K562 (cell line): ENCODE data around the gene GNRHR. TPM values are rescaled to one million over a fixed set of nuclear protein-coding genes. Genes with fewer than 3 reads are reported as not detected.
A peak's percentile ranks its signal among the peaks of the same experiment; 100 is the strongest.

ENCODE experiments used
- EWSR1 ChIP-seq: fragments of 450-650 bp; IDR thresholded peaks from 2 replicates; pipeline ENCODE4 v1.6.1; 2018; ENCODE audit warnings: borderline replicate concordance, mild to moderate bottlenecking, low read depth, moderate library complexity; ENCODE audit not compliant: partially characterized antibody
- GATAD2B ChIP-seq: fragments of 450-650 bp; IDR thresholded peaks from 2 replicates; pipeline ENCODE4 v1.6.1; 2017; ENCODE audit warnings: mild to moderate bottlenecking, borderline replicate concordance
- HDAC8 ChIP-seq: fragments of 450-650 bp; IDR thresholded peaks from 2 replicates; pipeline ENCODE4 v1.6.1; 2016; ENCODE audit warnings: mild to moderate bottlenecking, missing genetic modification characterization, moderate library complexity, missing compliant biosample characterization
- MAZ ChIP-seq, 2 experiments: fragments of 450-650 bp in 1 of 2; sonication (generic) in 1 of 2; formaldehyde crosslinking; IDR thresholded peaks in 1 of 2; conservative IDR thresholded peaks in 1 of 2; 2 replicates each; pipeline versions ENCODE4 v1.4.0 to v1.5.0; 2020; ENCODE audit warnings: mild to moderate bottlenecking in 1 of 2, missing genetic modification reagents in 1 of 2
- RFX7 ChIP-seq: fragments of 250-450 bp; sonication (Bioruptor Pico); IDR thresholded peaks from 2 replicates; pipeline ENCODE4 v1.5.1; 2021; ENCODE audit warnings: mild to moderate bottlenecking
- SIRT6 ChIP-seq: IDR thresholded peaks from one replicate; pipeline ENCODE4 v1.6.1; 2012; ENCODE audit warnings: low read depth, mild to moderate bottlenecking, control low read depth, inconsistent platforms, low read length, moderate library complexity
- TAL1 ChIP-seq: fragments of 450-650 bp; IDR thresholded peaks from 2 replicates; pipeline ENCODE4 v1.6.1; 2016; ENCODE audit warnings: mild to moderate bottlenecking
- TCF3 ChIP-seq: sonication (generic); formaldehyde crosslinking; IDR thresholded peaks from 2 replicates; pipeline ENCODE4 v1.4.0; 2020; ENCODE audit warnings: mild to moderate bottlenecking, missing genetic modification reagents
- TCF7L2 ChIP-seq: fragments of 150-350 bp; IDR thresholded peaks from 2 replicates; pipeline ENCODE4 v1.6.1; 2016; ENCODE audit warnings: low read depth, mild to moderate bottlenecking, low read length, moderate library complexity
- WHSC1 ChIP-seq: IDR thresholded peaks from one replicate; pipeline ENCODE4 v1.6.1; 2012; ENCODE audit warnings: low read length, control low read depth, inconsistent platforms
- YY1 ChIP-seq, 3 experiments: IDR thresholded peaks; 2 replicates each; pipeline ENCODE4 v1.6.1; 2011; ENCODE audit warnings: low read length in 2 of 3, mild to moderate bottlenecking in 2 of 3, moderate library complexity in 2 of 3, borderline replicate concordance in 1 of 3, control low read depth in 1 of 3, low read depth in 1 of 3; ENCODE audit not compliant: insufficient read depth in 3 of 3, insufficient replicate concordance in 2 of 3, control insufficient read depth in 1 of 3, insufficient read length in 1 of 3; ENCODE audit errors: extremely low read depth in 1 of 3
- ZFP30 ChIP-seq: fragments of 250-450 bp; sonication (Bioruptor Pico); IDR thresholded peaks from 2 replicates; pipeline ENCODE4 v1.8.0; 2022; ENCODE audit warnings: moderate library complexity, mild to moderate bottlenecking, inconsistent platforms, borderline replicate concordance
- polyA plus RNA-seq, 8 experiments: library from polyadenylated mRNA; depleted of rRNA in 4 of 8; stranded (reverse) in 5 of 8; unstranded in 3 of 8; fragments of >200 nt; fragmentation: Nextera tagmentation in 2 of 8; fragmentation: Illumina TruSeq in 1 of 8; extraction: Ambion mirVana in 2 of 8; extraction: Trizol in 1 of 8; gene quantifications; 2 replicates each; pipeline versions ENCODE4 v1.2.1 to v1.2.3, GENCODE V29; 2011 to 2014; ENCODE audit warnings: inconsistent platforms in 1 of 8, missing spikeins in 1 of 8
- total RNA-seq, 7 experiments: library from RNA; depleted of rRNA in 6 of 7; stranded (reverse); fragments of >200 nt in 6 of 7; fragmentation: Illumina TruSeq in 2 of 7; extraction: Trizol in 2 of 7; gene quantifications; 2 replicates each; pipeline versions ENCODE4 v1.2.1 to v1.2.3, GENCODE V29; 2011 to 2021; ENCODE audit warnings: low replicate concordance in 1 of 7
- TF ChIP-seq, protein P1 (sequence below): sonication (generic); formaldehyde crosslinking; IDR thresholded peaks from 2 replicates; pipeline ENCODE4 v1.8.1; 2023; ENCODE audit warnings: mild to moderate bottlenecking, missing genetic modification reagents
- TF ChIP-seq, protein P2 (sequence below): fragments of 250-450 bp; sonication (Bioruptor Pico); IDR thresholded peaks from 2 replicates; pipeline ENCODE4 v1.4.0; 2020; ENCODE audit warnings: mild to moderate bottlenecking, moderate library complexity
- TF ChIP-seq, protein P3 (sequence below), 2 experiments: fragments of 450-650 bp; IDR thresholded peaks; 2 replicates each; pipeline ENCODE4 v1.6.1; 2016

Gene GNRHR
- total and polyA plus RNA-seq, 9 of the 15 experiments (the other 6 are each of a cell fraction or from before 2014, with no cell fraction given), result 0.06 to 0.13 TPM; not detected in 7

DNA sequence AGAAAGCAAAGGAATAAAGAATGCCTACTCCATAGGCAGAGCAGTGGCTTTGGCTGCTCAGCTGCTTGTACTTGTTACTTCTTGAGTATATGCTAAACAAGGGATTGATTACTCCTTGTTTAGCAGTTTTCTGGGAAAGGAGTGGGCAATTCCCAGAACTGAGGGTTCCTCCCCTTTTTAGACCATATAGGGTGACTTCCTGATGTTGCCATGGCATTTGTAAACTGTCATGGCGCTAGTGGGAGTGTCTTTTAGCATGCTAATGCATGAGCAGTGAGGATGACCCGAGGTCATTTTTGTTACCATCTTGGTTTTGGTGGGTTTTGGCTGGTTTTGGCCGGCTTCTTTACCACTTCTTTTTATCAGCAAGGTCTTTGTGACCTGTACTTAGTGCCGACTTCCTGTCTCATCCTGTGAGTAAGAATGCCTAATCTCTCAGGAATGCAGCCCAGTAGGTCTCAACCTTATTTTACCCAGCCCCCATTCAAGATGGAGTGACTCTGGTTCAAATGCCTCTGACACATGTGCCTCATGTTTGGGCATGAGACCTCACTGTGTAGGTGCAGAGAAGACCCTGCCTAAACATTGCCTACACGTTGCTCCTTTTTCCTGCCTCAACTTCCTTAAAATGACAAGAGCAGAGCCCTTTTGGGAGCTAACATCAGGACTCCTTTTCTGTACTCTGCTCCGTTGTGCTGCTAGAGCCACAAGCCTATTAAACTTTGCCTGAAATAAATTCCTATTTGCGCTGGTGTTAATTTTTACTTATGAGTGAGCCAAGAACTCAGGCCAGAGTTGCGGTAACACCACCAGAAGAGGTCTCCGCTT, 32.2 kb downstream of the GNRHR start (continued):
- TF ChIP-seq RFX7 (CRISPR knock-in tag), result peak; percentile 100
- TF ChIP-seq, protein P1, sequence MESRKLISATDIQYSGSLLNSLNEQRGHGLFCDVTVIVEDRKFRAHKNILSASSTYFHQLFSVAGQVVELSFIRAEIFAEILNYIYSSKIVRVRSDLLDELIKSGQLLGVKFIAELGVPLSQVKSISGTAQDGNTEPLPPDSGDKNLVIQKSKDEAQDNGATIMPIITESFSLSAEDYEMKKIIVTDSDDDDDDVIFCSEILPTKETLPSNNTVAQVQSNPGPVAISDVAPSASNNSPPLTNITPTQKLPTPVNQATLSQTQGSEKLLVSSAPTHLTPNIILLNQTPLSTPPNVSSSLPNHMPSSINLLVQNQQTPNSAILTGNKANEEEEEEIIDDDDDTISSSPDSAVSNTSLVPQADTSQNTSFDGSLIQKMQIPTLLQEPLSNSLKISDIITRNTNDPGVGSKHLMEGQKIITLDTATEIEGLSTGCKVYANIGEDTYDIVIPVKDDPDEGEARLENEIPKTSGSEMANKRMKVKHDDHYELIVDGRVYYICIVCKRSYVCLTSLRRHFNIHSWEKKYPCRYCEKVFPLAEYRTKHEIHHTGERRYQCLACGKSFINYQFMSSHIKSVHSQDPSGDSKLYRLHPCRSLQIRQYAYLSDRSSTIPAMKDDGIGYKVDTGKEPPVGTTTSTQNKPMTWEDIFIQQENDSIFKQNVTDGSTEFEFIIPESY (CRISPR knock-in tag), result no peak
- TF ChIP-seq HDAC8, result peak; percentile 100
- TF ChIP-seq TCF7L2, result no peak
- TF ChIP-seq SIRT6, result no peak
- TF ChIP-seq MAZ (CRISPR knock-in tag; conservative IDR thresholded peaks at IDR 0.05 in 1 of 2, IDR thresholded peaks at IDR 0.05 in 1 of 2), result peak; percentile 21 to 100; a peak in 3 of 4 replicates
- TF ChIP-seq TCF3, result no peak
- TF ChIP-seq, protein P2, sequence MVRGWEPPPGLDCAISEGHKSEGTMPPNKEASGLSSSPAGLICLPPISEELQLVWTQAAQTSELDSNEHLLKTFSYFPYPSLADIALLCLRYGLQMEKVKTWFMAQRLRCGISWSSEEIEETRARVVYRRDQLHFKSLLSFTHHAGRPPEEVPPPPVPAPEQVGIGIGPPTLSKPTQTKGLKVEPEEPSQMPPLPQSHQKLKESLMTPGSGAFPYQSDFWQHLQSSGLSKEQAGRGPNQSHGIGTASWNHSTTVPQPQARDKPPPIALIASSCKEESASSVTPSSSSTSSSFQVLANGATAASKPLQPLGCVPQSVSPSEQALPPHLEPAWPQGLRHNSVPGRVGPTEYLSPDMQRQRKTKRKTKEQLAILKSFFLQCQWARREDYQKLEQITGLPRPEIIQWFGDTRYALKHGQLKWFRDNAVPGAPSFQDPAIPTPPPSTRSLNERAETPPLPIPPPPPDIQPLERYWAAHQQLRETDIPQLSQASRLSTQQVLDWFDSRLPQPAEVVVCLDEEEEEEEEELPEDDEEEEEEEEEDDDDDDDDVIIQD (CRISPR knock-in tag), result peak; percentile 100
- TF ChIP-seq, protein P3, sequence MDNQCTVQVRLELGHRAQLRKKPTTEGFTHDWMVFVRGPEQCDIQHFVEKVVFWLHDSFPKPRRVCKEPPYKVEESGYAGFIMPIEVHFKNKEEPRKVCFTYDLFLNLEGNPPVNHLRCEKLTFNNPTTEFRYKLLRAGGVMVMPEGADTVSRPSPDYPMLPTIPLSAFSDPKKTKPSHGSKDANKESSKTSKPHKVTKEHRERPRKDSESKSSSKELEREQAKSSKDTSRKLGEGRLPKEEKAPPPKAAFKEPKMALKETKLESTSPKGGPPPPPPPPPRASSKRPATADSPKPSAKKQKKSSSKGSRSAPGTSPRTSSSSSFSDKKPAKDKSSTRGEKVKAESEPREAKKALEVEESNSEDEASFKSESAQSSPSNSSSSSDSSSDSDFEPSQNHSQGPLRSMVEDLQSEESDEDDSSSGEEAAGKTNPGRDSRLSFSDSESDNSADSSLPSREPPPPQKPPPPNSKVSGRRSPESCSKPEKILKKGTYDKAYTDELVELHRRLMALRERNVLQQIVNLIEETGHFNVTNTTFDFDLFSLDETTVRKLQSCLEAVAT (IDR thresholded peaks at IDR 0.05), result no peak
- peak; percentile 38 to 82 (median 45) for TF ChIP-seq YY1 (IDR thresholded peaks at IDR 0.05; ENCODE audit: borderline replicate concordance in 1 of 3, control insufficient read depth in 1 of 3, extremely low read depth in 1 of 3, insufficient read depth in 3 of 3, insufficient read length in 1 of 3, insufficient replicate concordance in 2 of 3, low read depth in 1 of 3, low read length in 2 of 3)
- peak; percentile 92 for TF ChIP-seq ZFP30 (CRISPR knock-in tag)
- TF ChIP-seq GATAD2B, result no peak
- TF ChIP-seq EWSR1, result no peak
- peak; percentile 23; the same call in 1 of the 2 replicates for TF ChIP-seq TAL1
- TF ChIP-seq WHSC1, result no peak
